Hypothalamus (tissue), 51 donors: ENCODE measurements around the gene SNAP25.

Source experiments
- DNase-seq, 51 donors: peaks; one replicate each; lab custom pipeline; 2025; lab: John Stamatoyannopoulos, UW

The SNAP25 gene

DNA sequence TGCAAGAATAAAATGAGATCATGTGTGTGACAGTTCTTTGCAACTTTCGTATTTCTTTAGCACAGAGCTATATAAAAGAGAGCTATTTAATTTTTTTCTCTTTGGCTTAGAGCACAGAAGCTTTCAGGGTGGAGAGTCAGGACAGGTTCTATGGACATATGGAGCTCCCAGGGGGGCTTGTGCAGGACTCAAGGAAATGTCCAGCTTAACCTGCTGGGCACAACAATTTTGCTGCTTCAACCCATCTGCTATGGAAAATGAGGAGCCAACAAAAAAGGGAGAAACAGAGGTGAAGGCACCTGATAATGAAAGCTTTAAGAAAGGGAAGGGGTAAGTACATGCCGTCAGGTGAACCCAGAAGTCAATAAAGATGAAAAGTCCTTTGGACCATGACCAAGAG, 5.1 kb upstream of the SNAP25 start:
- DNase-seq: no peak

DNA sequence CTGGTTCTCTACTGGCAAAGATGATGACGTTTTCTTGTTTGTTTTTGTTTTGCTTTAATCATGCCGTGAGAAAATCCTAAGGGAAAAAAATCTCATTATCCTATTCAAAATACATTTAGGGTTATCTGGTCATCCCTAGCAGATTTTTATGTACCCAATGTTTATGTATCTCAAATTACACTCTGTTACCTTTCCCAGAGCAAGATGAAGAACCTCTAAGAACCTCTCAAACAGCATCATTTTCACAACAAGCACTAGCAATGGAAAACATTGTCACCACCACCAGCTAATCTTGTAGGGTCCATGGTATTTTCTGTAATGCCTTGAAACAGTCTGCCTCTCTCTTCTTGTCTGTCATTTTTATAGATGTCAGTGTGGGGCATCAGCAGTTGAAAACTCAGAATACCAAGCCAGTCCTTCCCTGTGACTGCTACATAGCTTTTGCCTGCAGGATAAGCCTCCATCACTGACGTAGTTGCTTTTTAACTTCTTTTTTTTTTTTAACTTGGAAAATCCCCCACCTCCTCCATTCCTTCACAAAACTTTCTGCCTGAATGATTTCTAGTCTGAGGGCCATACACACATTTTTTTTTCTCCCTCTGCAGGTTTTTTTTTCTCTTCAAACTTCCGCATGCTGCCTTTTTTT, 2.4 kb upstream of the SNAP25 start:
- peak in 1 of 51 donors; percentile 37 for DNase-seq

DNA sequence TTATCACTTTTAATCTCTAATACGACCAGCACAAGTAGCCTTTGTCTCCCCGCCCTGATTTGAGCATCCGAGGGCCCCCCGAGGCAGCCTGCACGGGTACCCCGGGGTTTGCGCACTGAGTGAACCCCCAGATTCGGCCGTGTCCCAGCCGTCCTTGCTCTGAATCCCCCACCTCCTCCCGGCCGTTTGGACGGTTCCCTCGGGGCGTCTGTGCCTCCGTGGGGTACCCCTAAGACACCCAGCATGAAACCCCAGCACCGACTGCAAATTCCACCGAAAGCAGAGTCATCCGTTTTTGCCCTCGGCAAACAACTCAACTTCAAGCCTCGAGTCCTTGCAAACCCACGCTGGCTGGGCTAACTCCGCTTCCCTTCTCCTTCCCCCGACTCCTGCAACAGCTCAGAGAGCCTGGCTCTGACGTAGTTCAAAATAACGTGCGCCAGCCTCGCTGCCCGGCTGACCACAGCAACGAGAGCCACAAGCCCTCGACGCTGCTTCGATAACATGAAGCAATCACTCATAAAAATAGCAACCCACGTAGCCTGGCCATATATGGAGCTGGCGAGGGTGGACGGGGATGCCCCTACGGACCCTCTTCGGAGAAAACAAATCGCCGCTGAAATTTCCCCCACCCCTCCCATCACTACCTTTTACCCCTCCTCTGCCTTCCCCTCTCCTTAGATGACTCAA, 764 bp upstream of the SNAP25 start:
- peak in 47 of 51 donors; percentile 12 to 85 (median 62) for DNase-seq

DNA sequence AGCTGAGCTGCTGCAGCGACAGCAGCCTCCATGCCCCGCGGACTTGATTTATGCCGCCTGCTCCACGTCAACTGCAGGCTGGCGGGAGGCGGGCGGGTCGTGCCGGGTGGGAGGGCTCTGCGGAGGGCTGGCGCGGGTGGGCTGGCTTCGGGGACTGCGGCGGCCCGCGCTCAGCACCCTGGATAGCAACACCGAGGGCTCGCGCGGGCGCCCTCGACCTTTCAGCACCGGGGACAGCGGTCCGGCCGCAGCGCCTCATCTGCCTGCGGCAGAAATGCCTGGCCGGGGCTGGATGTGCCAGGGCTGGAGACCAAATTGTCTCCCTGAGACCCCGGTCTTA, 792 bp downstream of the SNAP25 start:
- peak in 49 of 51 donors; percentile 12 to 85 (median 71) for DNase-seq

DNA sequence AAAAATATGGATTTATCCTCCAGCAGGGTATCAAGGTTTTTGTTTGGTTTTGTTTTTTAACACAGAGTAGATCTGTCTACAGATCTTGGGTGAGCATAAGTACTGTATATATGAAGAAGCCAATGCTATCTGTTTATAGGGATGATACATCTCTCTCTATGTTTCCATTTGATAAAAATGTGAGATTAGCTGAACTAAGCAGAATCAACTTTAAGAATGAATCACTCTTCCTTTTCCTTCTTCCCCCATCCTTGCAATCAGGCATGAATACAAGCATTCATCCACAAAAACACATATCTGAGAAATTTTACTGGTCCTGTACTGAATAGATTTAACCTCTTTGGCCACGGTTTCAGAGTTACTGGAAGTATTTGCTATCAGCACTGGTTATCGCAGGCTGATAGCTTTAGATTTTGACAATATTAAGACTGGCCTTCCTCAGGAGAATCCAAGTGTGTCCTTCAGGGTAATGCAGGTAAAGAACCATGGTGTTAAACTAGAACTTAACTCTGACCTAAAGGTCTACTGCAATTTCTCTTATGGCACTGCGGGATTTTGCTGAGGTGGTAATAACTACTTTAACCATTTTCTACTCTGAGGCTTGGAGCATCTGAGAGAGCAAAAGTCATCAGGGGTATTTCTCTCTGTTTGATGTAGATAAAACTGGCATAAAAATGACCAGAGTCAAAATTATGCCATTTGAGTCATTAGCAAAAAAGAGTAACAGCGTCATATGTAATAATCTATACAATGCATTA, 1.5 kb downstream of the SNAP25 start:
- no peak for DNase-seq

DNA sequence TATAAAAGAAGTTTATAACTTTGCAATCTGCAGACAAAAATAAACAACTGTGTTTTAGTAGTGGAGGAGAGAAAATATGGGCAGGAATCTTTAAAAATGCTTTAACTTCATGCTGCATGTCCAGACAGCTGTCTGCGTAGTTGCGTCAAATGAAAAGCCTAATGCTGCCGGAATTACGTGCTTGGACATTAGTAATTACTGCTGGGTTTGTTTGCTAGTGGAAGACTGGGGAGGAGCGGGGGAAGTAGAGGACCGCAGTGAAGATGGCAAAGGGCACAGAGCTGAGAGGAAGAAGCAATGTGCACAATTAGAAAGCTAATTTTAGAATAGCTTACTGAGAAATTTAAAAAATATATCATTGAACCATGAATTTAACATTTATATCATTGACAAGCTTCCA, 2.4 kb downstream of the SNAP25 start:
- no peak for DNase-seq

DNA sequence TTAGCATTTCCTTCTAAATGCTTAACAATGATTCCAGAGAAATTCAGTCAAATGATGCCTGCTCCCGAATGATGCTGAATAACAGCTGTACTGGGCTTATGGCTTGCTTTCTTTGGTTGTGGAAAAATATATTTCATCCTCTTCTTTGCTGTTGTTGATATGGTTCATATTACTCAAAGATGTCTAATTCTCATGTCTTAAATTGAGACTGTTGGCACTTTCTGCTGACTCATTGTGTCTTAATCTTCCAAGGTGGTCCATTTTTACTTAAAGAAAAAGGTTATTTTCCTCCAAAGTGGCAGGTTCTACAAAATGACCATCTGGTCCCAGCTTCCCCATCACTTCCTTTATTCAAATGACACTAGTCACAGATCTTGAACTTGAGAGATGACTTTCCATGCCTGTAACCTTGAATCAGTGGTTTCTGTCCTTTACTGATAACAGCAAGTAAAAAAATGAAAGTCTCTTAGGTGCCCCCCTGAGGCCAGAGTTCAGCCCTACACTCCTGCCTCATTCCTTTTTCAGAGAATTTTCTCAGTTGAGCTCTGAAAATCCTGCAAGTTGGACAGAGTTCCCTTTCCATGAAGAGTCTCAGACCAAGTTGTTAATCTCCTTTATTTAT, 6.9 kb downstream of the SNAP25 start:
- DNase-seq: no peak

DNA sequence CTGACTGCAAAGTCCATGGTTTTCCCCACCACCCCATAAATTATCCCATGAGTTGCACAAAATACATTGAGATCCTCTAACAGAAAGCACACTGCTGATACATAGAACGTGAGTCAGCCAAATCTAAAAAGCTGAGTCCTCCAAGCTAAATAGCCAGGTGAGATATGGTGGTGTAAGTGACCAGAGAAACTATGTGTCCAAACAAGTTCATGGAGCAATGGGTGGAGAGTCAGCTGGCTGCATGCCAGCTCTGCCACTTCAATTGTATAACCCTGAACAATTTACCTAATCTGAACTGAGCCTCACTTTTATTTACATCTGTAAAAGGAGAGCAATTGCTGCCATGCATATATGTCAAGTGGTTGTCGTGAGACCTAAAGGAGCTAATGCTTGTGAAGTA, 9.7 kb downstream of the SNAP25 start:
- no peak for DNase-seq

DNA sequence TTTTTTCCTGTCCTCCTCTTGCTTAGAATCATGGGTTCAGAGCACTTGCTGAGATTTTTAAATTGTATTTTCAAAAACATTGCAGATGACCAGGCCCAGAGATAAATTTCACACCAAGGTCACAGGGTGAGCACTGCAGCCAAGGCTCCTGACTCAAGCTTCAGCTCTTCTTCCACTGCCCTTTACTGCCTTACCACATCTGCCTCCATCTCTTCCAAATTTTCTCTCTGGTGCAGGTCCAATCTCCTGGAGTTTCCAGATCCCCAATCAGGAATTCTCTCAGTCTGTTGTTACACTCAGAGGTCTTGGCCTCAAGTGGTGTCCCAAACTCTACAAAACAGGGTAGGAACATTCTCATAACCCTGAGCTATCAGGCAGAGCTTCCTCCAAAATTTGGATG, 12.7 kb downstream of the SNAP25 start:
- no peak for DNase-seq

DNA sequence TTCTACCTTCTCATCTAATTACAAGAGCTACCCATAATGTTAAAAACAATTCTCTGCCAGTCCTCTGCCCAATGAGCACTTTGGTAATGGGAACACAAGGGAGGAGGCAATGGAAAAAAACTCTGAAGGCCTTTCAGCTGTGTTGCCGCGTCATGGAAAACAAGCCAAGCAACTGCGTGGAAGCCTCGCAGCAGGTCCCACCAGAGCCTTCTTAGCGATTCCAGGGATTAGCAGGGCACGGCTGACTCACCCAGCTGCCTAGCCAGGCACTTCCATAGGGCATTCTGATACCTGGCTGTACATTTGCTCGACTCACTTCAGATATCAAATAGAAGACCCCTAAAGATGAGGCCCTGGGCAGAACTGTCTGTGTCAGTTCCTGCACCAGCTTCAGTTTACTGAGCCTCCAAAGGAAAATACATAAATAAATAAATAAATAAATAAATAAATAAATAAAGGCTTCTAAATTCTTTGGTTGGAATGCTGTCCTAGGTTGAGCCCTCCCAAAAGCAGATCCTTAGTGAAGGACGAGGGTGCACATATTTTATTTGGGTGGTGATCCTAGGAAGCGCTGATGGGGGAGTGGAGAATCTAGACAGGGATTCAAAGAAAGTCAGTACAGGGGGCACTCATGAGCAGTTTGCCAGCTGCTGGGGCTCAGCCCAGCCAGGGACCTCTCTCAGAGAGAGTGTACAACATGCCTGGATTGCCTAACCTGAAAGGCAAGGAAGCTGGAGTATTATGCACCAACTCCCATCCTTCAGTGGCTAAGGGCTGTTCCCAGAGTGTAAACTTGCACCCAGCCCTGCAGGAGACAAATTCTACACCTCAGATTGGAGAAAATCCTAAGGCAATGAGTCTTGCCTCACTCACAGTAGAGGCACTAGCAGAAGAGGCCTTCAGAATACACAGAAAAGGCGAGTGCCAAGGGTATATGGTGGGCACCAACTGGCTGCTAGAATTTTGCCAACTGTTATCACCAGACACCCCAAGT, 18.2 kb downstream of the SNAP25 start:
- peak in 2 of 51 donors; percentile 4 to 19 for DNase-seq

DNA sequence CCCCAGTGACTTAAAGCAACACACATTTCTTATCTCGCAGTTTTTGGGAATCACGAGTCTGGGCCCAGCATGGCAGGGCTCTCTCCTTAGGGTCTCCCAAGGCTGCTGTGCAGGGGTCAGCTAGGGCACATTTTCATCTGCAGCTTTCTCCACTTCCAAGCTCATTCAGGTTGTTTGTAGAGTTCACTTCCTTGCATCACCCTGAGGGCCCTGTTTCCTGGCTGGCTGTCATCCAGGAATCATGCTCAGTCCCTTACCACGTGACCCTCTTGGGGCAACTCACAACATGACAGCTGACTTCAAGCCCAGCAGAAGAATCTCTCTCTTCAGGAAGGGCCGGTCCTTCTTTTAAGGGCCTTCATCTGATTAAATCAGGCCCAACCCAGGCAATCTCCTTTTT, 21.3 kb downstream of the SNAP25 start:
- DNase-seq: no peak

DNA sequence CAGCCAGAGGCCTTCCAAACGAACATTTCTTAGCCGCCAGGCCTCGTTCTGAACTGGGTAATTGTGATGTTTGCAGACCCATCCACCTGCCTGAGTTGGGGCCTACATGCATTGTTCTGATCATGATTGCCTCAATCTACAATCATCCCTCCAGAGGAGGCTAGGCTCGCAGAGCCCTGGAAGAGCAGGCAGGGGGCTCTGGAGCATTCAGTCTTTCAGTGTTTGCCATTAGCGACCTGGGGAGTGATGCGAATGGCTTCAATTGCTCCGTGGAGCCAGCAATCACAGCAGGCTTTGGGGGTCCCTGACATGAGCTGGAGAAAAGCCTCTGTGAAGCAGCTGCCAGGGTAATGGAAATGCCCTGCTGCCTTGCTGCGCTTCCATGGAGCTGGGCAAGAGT, 22.0 kb downstream of the SNAP25 start:
- no peak for DNase-seq

DNA sequence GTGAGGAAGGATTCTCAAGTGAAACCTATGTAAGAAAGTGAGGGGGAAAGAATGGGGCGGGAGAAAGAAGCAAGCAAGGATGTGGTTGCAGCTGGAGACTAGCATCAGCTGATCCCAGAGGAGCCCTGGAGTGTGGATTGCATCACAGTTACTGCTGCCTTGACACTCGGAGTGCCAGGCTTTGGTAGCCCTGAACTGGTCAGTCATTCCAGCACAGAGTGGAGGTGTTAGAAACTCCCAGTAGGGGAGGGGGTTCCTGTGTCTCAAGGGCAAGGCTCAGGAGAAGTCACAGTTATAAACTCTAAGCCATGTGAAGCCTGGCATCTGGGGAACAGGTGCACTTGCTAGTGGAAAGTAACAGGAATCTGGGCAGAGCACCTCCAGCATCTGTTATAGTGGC, 23.5 kb downstream of the SNAP25 start:
- no peak for DNase-seq

DNA sequence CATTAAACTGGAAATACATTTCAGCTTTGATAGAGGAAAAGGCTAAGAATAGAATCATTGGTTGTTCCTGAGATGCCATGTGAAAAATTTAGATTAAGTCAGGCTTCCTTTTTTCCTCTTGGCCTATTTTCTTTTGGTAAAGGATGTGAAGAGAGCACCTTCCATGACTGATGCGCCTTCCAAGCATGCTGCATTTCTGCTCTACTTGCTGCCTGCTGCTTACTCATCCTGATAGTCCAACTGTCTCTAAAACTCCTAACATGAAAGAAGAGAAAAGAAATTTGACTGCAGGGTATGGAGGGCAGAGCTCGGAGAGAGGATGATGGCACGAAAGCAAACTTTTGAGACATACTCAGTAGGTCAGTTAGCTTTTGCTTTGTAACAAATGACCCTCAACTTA, 28.8 kb downstream of the SNAP25 start:
- no peak for DNase-seq

DNA sequence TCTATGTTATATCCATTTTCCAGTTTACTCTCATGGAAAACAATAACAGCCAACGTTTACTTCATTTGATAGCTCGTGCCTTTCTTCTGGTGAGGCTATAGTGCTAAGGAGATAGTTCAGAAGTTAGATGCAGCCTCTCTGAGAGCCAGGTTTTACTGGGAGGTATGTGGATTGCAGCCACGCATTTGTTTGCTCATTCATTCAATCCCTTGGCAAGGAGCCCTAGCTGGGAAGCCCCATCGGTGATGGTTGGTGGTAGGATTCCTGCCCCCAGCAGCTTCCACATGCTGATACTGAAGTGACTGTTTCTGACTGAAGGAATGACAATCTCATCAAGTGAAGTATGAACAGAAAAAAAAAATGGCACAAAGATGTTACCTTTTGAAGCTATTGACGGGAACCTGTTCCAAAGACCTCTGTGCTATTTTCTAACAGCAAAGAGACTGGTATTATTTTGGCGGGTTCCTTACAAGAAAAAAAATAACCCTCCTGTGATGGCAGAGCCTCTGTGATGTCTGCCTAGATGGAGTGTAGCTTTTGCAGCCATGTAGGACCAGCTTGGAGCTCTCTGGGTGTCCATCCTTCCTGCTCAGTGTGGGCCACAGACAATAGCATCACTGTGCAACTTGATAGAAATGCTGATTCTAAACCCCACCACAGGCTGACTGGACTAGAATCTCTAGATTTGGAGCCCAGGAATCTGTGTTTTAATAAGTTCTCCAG, 30.6 kb downstream of the SNAP25 start:
- no peak for DNase-seq

DNA sequence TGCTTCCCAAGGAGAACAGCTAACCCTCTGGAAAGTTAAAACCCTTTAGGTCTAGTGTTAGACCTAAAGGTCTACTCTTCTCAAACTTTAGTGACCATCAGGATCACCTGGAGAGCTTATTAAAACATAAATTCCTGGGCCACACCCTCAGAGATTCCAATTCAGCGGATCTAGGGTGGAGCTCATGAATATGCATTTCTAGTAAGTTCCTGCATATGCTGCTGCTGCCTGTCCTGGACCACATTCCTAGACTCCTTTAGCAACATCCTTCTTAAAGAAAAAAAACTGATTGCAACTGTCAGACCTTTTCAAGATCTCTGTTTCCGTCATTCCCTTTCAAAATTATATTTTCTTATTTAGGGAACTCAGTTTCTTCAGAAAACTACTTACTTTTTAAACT, 31.2 kb downstream of the SNAP25 start:
- no peak for DNase-seq

DNA sequence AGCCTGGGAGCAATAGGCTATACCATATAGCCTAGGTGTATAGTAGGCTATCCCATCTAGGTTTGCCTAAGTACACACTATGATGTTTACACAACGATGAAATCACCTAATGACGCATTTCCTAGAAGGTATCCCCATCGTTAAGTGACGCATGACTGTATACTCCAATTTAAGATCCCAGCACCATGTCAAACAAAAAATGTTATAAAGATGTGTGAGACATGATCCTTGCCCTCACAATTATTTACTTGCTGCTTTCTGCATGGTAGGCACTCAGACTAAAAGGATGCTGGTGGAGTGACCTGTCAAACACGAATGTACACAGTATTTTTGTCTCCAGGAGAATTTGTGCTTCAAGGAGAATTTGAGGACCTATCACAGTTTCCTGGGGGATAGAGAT, 32.3 kb downstream of the SNAP25 start:
- DNase-seq: no peak

DNA sequence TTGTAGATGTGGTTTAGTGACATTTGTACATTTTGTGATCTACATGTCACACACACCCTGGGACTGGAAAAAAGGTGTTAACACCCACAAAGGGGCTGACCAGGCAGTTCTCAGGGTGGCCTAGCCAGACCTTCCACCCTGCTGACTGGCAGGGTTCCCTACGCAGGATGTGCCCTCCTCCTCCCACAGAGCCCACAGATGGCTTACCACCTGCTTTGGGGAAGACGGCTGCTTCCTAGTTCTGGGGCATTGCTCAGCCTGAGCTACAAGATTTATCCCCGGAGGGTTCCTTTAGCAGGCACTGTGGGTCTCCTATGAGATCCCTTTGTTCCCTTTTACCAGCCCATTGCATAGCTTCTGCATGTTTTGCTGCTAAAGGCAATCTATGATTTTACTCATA, 35.1 kb downstream of the SNAP25 start:
- no peak for DNase-seq

DNA sequence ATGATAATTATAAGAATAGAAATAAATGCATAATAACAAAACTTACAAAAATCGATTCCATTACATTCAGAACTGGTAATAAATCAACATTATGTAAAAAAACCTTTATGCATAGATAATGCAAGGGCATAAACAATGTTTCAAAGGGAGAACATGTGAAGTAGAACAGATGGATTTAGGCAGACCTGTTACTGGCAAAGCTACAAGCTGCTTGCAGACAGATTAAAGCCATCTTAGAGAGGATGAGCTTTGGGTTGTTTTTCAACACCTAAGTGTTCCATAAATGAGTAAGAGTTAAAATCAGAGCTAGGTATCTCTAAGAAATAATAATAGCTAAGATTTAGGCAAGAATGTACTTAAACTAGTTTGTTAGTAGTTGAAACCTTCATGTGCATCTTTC, 37.2 kb downstream of the SNAP25 start:
- no peak for DNase-seq

DNA sequence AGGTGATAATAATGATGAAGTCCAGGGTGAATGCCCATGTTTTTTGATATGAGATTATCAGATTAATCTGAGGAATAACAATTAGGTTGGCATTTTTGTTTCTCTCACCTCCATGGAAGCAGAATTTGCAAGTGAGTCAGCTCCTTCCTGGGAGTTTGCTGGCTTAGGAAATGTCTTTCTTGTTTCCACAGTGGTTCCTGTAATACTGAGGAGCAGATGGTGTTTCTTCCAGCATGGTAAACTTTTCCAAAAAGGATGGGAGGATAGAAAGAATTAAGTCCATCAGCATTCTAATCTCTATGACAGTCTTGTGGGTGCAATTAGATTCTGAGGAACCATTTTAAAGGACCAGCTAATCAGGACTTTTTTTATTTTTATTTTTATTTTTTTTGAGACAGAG, 40.5 kb downstream of the SNAP25 start:
- DNase-seq: no peak
